Naive thymus-derived CD4-positive, alpha-beta T cell (primary cell): ENCODE measurements around the gene GALNT15. TPM values are rescaled to one million over a fixed set of nuclear protein-coding genes. Genes with fewer than 3 reads are reported as not detected.

Experiments used
- ATAC-seq: fragments of 150-1000 bp; cut with Tn5 transposase; 2 replicates; pipeline ENCODE4 v1.10.0; 2021; ENCODE audit warnings: mild to moderate bottlenecking, moderate library complexity
- CTCF ChIA-PET: fragments of 350-600 bp; sonication (Branson Sonifier 250); formaldehyde crosslinking; loops from one replicate; lab custom pipeline; 2021; ENCODE audit warnings: antibody characterized with exemption; lab: Charles Lee
- POLR2A ChIA-PET: fragments of 350-600 bp; sonication (Branson Sonifier 250); formaldehyde crosslinking; loops from one replicate; lab custom pipeline; 2021; ENCODE audit warnings: antibody characterized with exemption, inconsistent platforms; lab: Charles Lee
- DNase-seq, 9 donors: peaks; one replicate each; pipeline versions ENCODE4 v3.0.0 to v3.0.0-alpha.2; 2020 to 2022; ENCODE audit warnings: mixed read lengths in 1 of 9
- H3K27ac ChIP-seq: one replicate; pipeline ENCODE4 v1.7.0; 2013; ENCODE audit warnings: mild to moderate bottlenecking, low read depth, low read length, moderate library complexity
- H3K27me3 ChIP-seq, 2 donors: one replicate each; pipeline ENCODE4 v1.7.0; 2013; ENCODE audit warnings: low read length in 2 of 2, mild to moderate bottlenecking in 2 of 2, moderate library complexity in 2 of 2; ENCODE audit not compliant: control insufficient read depth in 2 of 2, insufficient read depth in 2 of 2
- H3K36me3 ChIP-seq, 3 experiments: 1 replicate in 2 of 3; 2 replicates in 1 of 3; pipeline ENCODE4 v1.7.0; 2013; ENCODE audit warnings: low read length in 3 of 3, mild to moderate bottlenecking in 3 of 3, moderate library complexity in 1 of 3; ENCODE audit not compliant: insufficient read depth in 3 of 3, control insufficient read depth in 2 of 3
- H3K4me1 ChIP-seq, 2 donors: one replicate each; pipeline ENCODE4 v1.7.0; 2013; ENCODE audit warnings: low read length in 2 of 2, mild to moderate bottlenecking in 2 of 2, moderate library complexity in 1 of 2; ENCODE audit not compliant: control insufficient read depth in 2 of 2, insufficient read depth in 2 of 2
- H3K4me3 ChIP-seq: 2 replicates; pipeline ENCODE4 v1.7.0; 2013; ENCODE audit warnings: mild to moderate bottlenecking, low read length
- H3K9me3 ChIP-seq, 3 experiments: 1 replicate in 2 of 3; 2 replicates in 1 of 3; pipeline ENCODE4 v1.7.0; 2013; ENCODE audit warnings: low read length in 3 of 3; ENCODE audit not compliant: control insufficient read depth in 2 of 3
- H3K27ac Mint-ChIP-seq, 9 donors: one replicate each; pipeline ENCODE4 v1.8.0; 2020 to 2022; ENCODE audit warnings: mixed read lengths in 9 of 9, mild to moderate bottlenecking in 8 of 9, moderate library complexity in 5 of 9, inconsistent platforms in 2 of 9
- H3K27me3 Mint-ChIP-seq, 5 donors: one replicate each; pipeline ENCODE4 v1.8.0; 2021 to 2022; ENCODE audit warnings: mixed read lengths in 5 of 5, mild to moderate bottlenecking in 1 of 5
- H3K36me3 Mint-ChIP-seq, 5 donors: one replicate each; pipeline ENCODE4 v1.8.0; 2020 to 2022; ENCODE audit warnings: mixed read lengths in 5 of 5, mild to moderate bottlenecking in 3 of 5, inconsistent platforms in 1 of 5
- H3K4me1 Mint-ChIP-seq, 7 donors: one replicate each; pipeline ENCODE4 v1.8.0; 2020 to 2022; ENCODE audit warnings: mixed read lengths in 7 of 7, mild to moderate bottlenecking in 3 of 7, inconsistent platforms in 1 of 7
- H3K4me3 Mint-ChIP-seq, 10 donors: one replicate each; pipeline ENCODE4 v1.8.0; 2020 to 2022; ENCODE audit warnings: mild to moderate bottlenecking in 10 of 10, mixed read lengths in 10 of 10, moderate library complexity in 6 of 10, inconsistent platforms in 2 of 10
- H3K9me3 Mint-ChIP-seq, 11 donors: one replicate each; pipeline ENCODE4 v1.8.0; 2020 to 2022; ENCODE audit warnings: mixed read lengths in 11 of 11, mild to moderate bottlenecking in 4 of 11, inconsistent platforms in 1 of 11, moderate library complexity in 1 of 11
- intact Hi-C, 2 donors: fragments of 100-400 bp; cut with micrococcal nuclease; formaldehyde crosslinking; loops; one replicate each; pipeline ENCODE4 v1.15.1; 2023
- polyA plus RNA-seq, 2 donors: library from polyadenylated mRNA; unstranded; fragments of 300-500 nt; fragmentation: Illumina TruSeq; gene quantifications; one replicate each; pipeline ENCODE4 v1.2.3, GENCODE V29; 2021
- total RNA-seq, 6 experiments: library from RNA in 5 of 6; stranded (reverse) in 5 of 6; gene quantifications; 1 replicate in 5 of 6; 2 replicates in 1 of 6; pipeline ENCODE4 v1.2.3 and lab custom pipeline; 2021 to 2026

GALNT15 gene
- total and polyA plus RNA-seq, 7 experiments from 2014 or later: 0.46 TPM; not detected in 6

DNA sequence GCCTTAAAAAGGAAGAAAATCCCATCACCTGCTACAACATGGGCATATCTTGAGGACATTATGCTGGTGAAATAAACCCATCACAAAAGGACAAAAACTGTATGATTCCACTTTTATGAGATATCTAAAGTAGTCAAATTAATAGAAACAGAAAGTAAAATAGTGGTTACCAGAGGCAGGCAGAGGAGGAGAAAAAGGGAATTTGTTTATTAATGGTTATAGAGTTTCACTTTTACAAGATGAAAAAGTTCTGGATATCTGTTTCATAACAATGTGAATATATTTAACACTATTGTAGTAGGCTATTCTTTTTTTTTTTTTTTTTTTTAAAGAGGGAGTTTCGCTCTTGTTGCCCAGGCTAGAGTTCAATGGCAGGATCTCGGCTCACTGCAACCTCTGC lies 49.8 kb downstream of the GALNT15 start:
- ChIA-PET CTCF (no interaction called here), POLR2A (no interaction called here)
- Mint-ChIP-seq H3K27me3 (peaks cover 0 to 5% (median 0%) of the 10 kb centered on the region in 5 donors), H3K9me3 (peaks cover 0 to 9% (median 2%) of the 10 kb centered on the region in 11 donors), H3K27ac (no peak overlapping the region), H3K4me3 (no peak overlapping the region), H3K4me1 (peaks cover 0 to 2% (median 0%) of the 10 kb centered on the region in 7 donors), H3K36me3 (no peaks in the 10 kb centered on the region)
- Histone ChIP-seq H3K4me3 (no peak overlapping the region), H3K4me1 (no peaks in the 10 kb centered on the region), H3K9me3 (no peaks in the 10 kb centered on the region), H3K27me3 (no peaks in the 10 kb centered on the region), H3K27ac (no peak overlapping the region), H3K36me3 (no peaks in the 10 kb centered on the region)
- intact Hi-C loops: no loop called here
- DNase-seq (no peak), ATAC-seq (no peak)

DNA sequence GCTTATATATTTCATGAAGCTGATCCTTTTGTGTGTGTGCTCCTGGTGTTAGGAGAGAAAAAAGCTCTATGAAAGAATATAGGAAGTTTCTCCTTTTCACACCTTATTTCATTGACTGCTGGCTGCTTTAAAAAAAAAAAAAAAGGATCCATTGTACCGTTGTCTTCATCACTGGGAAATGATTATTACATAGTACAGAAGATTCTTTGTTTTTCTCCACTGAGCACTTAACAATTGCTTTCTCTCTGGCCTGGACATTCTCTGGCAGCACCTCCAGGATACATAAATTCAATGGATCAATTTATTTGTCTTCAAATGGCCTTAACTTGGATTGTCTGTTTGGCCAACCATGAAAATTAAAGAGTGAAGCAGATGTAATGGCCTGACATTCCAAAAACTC lies 53.1 kb downstream of the GALNT15 start:
- intact Hi-C loops: no loop called here
- Histone ChIP-seq H3K27ac (no peak overlapping the region), H3K27me3 (no peaks in the 10 kb centered on the region), H3K36me3 (no peaks in the 10 kb centered on the region), H3K9me3 (no peaks in the 10 kb centered on the region), H3K4me3 (no peak overlapping the region), H3K4me1 (no peaks in the 10 kb centered on the region)
- ChIA-PET CTCF (no interaction called here), POLR2A (no interaction called here)
- DNase-seq (no peak), ATAC-seq (no peak)
- no peak overlapping the region for H3K4me3 Mint-ChIP-seq
- no peak overlapping the region for H3K27ac Mint-ChIP-seq
- H3K9me3 Mint-ChIP-seq: peaks cover 0 to 6% (median 0%) of the 10 kb centered on the region in 11 donors
- H3K36me3 Mint-ChIP-seq: no peaks in the 10 kb centered on the region
- peaks cover 0 to 2% (median 0%) of the 10 kb centered on the region in 7 donors for H3K4me1 Mint-ChIP-seq
- peaks cover 0 to 11% (median 0%) of the 10 kb centered on the region in 5 donors for H3K27me3 Mint-ChIP-seq

DNA sequence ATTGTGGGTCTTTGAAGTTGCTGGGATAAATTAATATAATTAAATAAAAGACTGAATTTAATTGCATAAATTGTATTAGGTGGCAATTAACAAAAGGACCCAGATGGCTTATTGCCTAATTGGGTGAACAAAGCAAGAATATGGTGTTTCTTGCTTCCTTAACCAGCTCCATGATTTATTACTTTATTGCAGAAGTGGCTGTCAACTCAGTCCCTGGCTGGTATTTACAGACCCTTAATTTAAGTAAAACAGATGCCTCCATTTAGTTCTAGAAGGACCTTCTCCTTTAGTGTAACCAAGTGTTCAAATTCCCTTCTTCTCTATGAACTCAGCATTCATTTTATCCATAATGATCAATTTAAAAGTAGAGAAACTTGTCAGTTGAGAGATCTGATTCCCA lies 55.2 kb downstream of the GALNT15 start:
- peaks cover 0 to 7% (median 0%) of the 10 kb centered on the region in 11 donors for H3K9me3 Mint-ChIP-seq
- no peak overlapping the region for H3K4me3 Mint-ChIP-seq
- no peaks in the 10 kb centered on the region for H3K27me3 ChIP-seq
- ChIA-PET POLR2A (interaction anchor here (0.6 kb wide), 1 partner anchor 385 kb away, joined by 3 read pairs; no protein-coding TSS in a partner anchor), CTCF (no interaction called here)
- H3K27ac ChIP-seq: no peak overlapping the region
- H3K4me1 ChIP-seq: no peaks in the 10 kb centered on the region
- peaks cover 0 to 15% (median 5%) of the 10 kb centered on the region in 5 donors for H3K27me3 Mint-ChIP-seq
- H3K9me3 ChIP-seq: no peaks in the 10 kb centered on the region
- no peak overlapping the region for H3K27ac Mint-ChIP-seq
- H3K4me3 ChIP-seq: no peak overlapping the region
- H3K36me3 ChIP-seq: no peaks in the 10 kb centered on the region
- no peaks in the 10 kb centered on the region for H3K4me1 Mint-ChIP-seq
- H3K36me3 Mint-ChIP-seq: peaks cover 0 to 4% (median 0%) of the 10 kb centered on the region in 5 donors
- DNase-seq (no peak), ATAC-seq (no peak)
- intact Hi-C loops: no loop called here

DNA sequence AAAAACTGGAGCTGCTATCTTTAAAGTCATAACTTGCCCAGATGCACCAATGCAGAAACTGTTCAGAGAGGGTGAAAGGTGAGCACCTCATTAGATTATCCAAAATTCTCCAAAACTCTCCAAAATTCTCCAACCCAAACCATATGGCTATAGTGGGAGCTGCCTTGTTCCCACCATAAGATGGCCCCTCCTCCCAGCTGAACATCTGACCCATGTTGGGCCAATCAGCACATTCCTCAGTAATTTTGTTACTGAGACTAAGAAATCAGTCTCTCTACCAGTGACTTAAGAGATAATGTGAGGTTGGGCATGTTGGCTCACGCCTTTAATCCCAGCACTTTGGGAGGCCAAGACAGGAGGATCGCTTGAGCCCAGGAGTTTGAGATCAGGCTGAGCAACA lies 57.5 kb downstream of the GALNT15 start:
- ChIA-PET POLR2A (interaction anchor here (1.2 kb wide), 1 partner anchor 21 kb away, joined by 3 read pairs; no protein-coding TSS in a partner anchor), CTCF (no interaction called here)
- no peaks in the 10 kb centered on the region for H3K4me1 Mint-ChIP-seq
- Histone ChIP-seq H3K4me1 (no peaks in the 10 kb centered on the region), H3K36me3 (no peaks in the 10 kb centered on the region), H3K27ac (no peak overlapping the region), H3K27me3 (no peaks in the 10 kb centered on the region), H3K4me3 (no peak overlapping the region), H3K9me3 (no peaks in the 10 kb centered on the region)
- intact Hi-C loops: no loop called here
- H3K27me3 Mint-ChIP-seq: peaks cover 0 to 15% (median 5%) of the 10 kb centered on the region in 5 donors
- DNase-seq (no peak), ATAC-seq (no peak)
- no peak overlapping the region for H3K27ac Mint-ChIP-seq
- H3K36me3 Mint-ChIP-seq: peaks cover 0 to 4% (median 0%) of the 10 kb centered on the region in 5 donors
- H3K9me3 Mint-ChIP-seq: peaks cover 0 to 3% (median 0%) of the 10 kb centered on the region in 11 donors
- H3K4me3 Mint-ChIP-seq: no peak overlapping the region

DNA sequence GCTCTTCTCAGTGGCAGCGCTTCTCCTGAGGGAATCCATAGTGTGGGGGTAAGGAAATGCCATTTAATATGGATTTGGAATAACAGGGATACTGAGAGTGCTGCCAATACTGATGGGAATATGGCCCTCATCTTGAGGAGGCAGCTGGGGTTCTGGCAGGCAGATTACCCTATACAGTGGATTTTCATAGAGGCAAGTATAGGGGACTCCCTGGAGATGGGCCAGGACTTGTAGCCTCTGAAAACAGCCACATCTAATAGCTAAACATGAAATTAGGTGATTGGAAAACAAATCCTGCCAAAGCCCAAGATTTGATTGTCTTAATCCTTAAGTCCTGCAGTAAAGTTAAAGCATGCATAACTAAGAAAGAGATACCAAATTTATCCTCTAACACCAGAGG lies 59.3 kb downstream of the GALNT15 start:
- H3K4me1 ChIP-seq: no peaks in the 10 kb centered on the region
- intact Hi-C loops: no loop called here
- no peaks in the 10 kb centered on the region for H3K36me3 ChIP-seq
- H3K4me3 ChIP-seq: no peak overlapping the region
- Mint-ChIP-seq H3K9me3 (peaks cover 0 to 3% (median 0%) of the 10 kb centered on the region in 11 donors), H3K4me3 (no peak overlapping the region), H3K27me3 (peaks cover 0 to 15% (median 5%) of the 10 kb centered on the region in 5 donors), H3K4me1 (peaks cover 0 to under 1% (median 0%) of the 10 kb centered on the region in 7 donors), H3K27ac (no peak overlapping the region), H3K36me3 (peaks cover 0 to 4% (median 0%) of the 10 kb centered on the region in 5 donors)
- ATAC-seq (no peak), DNase-seq (no peak)
- POLR2A ChIA-PET: interaction anchor here (0.6 kb wide), 1 partner anchor 423 kb away, joined by 3 read pairs; no protein-coding TSS in a partner anchor
- CTCF ChIA-PET: interaction anchor here (0.6 kb wide), 1 partner anchor 1221 kb away, joined by 3 read pairs; no protein-coding TSS in a partner anchor
- no peaks in the 10 kb centered on the region for H3K27me3 ChIP-seq
- no peak overlapping the region for H3K27ac ChIP-seq
- no peaks in the 10 kb centered on the region for H3K9me3 ChIP-seq

DNA sequence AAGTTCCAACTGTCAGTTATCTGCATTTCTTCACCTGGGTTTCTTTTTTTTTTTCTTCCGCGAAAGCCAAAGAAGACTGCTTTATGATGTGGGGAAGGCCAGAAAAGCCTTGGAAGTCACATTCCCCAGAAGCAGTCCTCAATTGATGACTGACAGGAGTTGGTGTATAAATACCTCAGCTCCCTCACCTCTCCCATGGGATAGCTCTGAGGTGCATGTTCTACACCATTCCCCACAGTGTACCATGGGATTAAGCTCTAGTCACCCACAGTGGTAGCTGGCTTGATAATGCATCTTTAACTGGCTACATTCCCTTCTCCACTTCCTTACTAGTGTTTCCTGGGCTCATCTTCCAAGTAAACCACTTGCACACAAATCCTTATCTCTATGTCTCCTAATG lies 59.8 kb downstream of the GALNT15 start:
- peaks cover 0 to 3% (median 0%) of the 10 kb centered on the region in 11 donors for H3K9me3 Mint-ChIP-seq
- intact Hi-C loops: no loop called here
- Histone ChIP-seq H3K4me3 (no peak overlapping the region), H3K36me3 (no peaks in the 10 kb centered on the region), H3K4me1 (no peaks in the 10 kb centered on the region), H3K27ac (no peak overlapping the region), H3K9me3 (no peaks in the 10 kb centered on the region), H3K27me3 (no peaks in the 10 kb centered on the region)
- DNase-seq: no peak
- peaks cover 0 to 10% (median 5%) of the 10 kb centered on the region in 5 donors for H3K27me3 Mint-ChIP-seq
- H3K27ac Mint-ChIP-seq: no peak overlapping the region
- H3K4me1 Mint-ChIP-seq: peaks cover 0 to 4% (median 0%) of the 10 kb centered on the region in 7 donors
- H3K36me3 Mint-ChIP-seq: peaks cover 0 to 4% (median 0%) of the 10 kb centered on the region in 5 donors
- H3K4me3 Mint-ChIP-seq: no peak overlapping the region
- CTCF ChIA-PET: interaction anchor here (0.6 kb wide), 1 partner anchor 1221 kb away, joined by 3 read pairs; no protein-coding TSS in a partner anchor
- ATAC-seq: no peak
- POLR2A ChIA-PET: no interaction called here
